Activated CD8-positive, alpha-beta T cell treated with anti-CD3 and anti-CD28 coated beads for 36 hours (primary cell): ENCODE measurements around the gene CALM3. TPM values are rescaled to one million over a fixed set of nuclear protein-coding genes. Genes with fewer than 3 reads are reported as not detected.

Experiments
- ATAC-seq: fragments of 200-7000 bp; cut with Tn5 transposase; one replicate; pipeline ENCODE4 v1.10.0; 2021; ENCODE audit warnings: mild to moderate bottlenecking, moderate library complexity
- CTCF ChIA-PET: fragments of 350-600 bp; sonication (Branson Sonifier 250); formaldehyde crosslinking; loops from one replicate; lab custom pipeline; 2021; ENCODE audit warnings: antibody characterized with exemption; lab: Charles Lee
- POLR2A ChIA-PET: fragments of 350-600 bp; sonication (Branson Sonifier 250); formaldehyde crosslinking; loops from one replicate; lab custom pipeline; 2021; ENCODE audit warnings: antibody characterized with exemption; lab: Charles Lee
- DNase-seq: peaks from one replicate; pipeline ENCODE4 v3.0.0-alpha.2; 2020
- H3K27ac Mint-ChIP-seq: one replicate; pipeline ENCODE4 v1.8.0; 2021; ENCODE audit warnings: mild to moderate bottlenecking, mixed read lengths
- H3K27me3 Mint-ChIP-seq: one replicate; pipeline ENCODE4 v1.8.0; 2021; ENCODE audit warnings: mixed read lengths
- H3K36me3 Mint-ChIP-seq: one replicate; pipeline ENCODE4 v1.8.0; 2021; ENCODE audit warnings: low read depth, mixed read lengths
- H3K4me1 Mint-ChIP-seq: one replicate; pipeline ENCODE4 v1.8.0; 2021; ENCODE audit warnings: low read depth, mixed read lengths
- H3K4me3 Mint-ChIP-seq: one replicate; pipeline ENCODE4 v1.8.0; 2021; ENCODE audit warnings: mild to moderate bottlenecking, moderate library complexity, mixed read lengths
- H3K9me3 Mint-ChIP-seq: one replicate; pipeline ENCODE4 v1.8.0; 2021; ENCODE audit warnings: mixed read lengths
- intact Hi-C: fragments of 100-400 bp; cut with micrococcal nuclease; formaldehyde crosslinking; loops from one replicate; pipeline ENCODE4 v1.10.0; 2022
- total RNA-seq, 2 experiments: library from RNA; stranded (reverse); gene quantifications; one replicate each; pipeline ENCODE4 v1.2.3, GENCODE V29; 2021
- TF ChIP-seq, protein P1 (sequence below): fragments of 200-600 bp; IDR thresholded peaks from one replicate; pipeline ENCODE4 v1.8.0; 2022; ENCODE audit warnings: antibody characterized with exemption, mild to moderate bottlenecking

The CALM3 gene
- total RNA-seq, 2 experiments from 2014 or later, result 565 to 582 TPM

GRCh38 chr19:46616631-46617322 lies 15.6 kb downstream of the CALM3 start:
- TF ChIP-seq, protein P1, sequence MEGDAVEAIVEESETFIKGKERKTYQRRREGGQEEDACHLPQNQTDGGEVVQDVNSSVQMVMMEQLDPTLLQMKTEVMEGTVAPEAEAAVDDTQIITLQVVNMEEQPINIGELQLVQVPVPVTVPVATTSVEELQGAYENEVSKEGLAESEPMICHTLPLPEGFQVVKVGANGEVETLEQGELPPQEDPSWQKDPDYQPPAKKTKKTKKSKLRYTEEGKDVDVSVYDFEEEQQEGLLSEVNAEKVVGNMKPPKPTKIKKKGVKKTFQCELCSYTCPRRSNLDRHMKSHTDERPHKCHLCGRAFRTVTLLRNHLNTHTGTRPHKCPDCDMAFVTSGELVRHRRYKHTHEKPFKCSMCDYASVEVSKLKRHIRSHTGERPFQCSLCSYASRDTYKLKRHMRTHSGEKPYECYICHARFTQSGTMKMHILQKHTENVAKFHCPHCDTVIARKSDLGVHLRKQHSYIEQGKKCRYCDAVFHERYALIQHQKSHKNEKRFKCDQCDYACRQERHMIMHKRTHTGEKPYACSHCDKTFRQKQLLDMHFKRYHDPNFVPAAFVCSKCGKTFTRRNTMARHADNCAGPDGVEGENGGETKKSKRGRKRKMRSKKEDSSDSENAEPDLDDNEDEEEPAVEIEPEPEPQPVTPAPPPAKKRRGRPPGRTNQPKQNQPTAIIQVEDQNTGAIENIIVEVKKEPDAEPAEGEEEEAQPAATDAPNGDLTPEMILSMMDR, result peak; percentile 26
- peaks cover 32% of the 10 kb centered on the region for H3K36me3 Mint-ChIP-seq
- POLR2A ChIA-PET, result interaction anchor here (0.6 to 14.9 kb wide), 8 partner anchors 8 to 93 kb away, joined by 3 to 232 read pairs (median 8); partner anchors contain the start of genes CALM3, DACT3 and PTGIR
- DNase-seq (peak; percentile 90), ATAC-seq (peak; percentile 24)
- peaks cover 73% of the 10 kb centered on the region for H3K4me1 Mint-ChIP-seq
- H3K27ac Mint-ChIP-seq, result peak overlapping the region; percentile 98
- no peaks in the 10 kb centered on the region for H3K9me3 Mint-ChIP-seq
- intact Hi-C loops, result loop anchor here (10.0 kb wide), 1 partner anchor 108 kb away; no protein-coding TSS in a partner anchor
- peak overlapping the region; percentile 71 for H3K4me3 Mint-ChIP-seq
- CTCF ChIA-PET, result interaction anchor here (0.8 to 19.7 kb wide), 14 partner anchors 8 to 132 kb away, joined by 3 to 300 read pairs (median 4); partner anchors contain the start of genes CALM3, DACT3 and PTGIR
- no peaks in the 10 kb centered on the region for H3K27me3 Mint-ChIP-seq

DNA sequence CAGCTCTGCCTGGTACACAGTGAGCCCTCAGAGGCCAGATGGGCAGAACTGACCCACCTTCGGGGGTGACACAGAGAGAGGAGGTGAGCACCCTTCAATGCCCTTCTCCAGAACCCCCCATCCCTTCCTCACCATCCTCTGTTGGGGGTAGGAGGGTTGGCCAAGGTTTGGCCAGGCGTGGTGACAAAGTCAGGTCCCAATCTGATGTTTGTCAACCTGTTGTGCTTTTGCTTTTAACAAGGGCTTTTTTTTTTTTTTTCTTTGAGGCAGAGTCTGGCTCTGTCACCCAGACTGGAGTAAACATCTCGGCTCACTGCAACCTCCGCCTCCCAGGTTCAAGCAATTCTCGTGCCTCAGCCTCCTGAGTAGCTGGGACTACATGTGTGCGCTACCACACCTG lies 16.5 kb downstream of the CALM3 start:
- H3K4me1 Mint-ChIP-seq, result peaks cover 72% of the 10 kb centered on the region
- ATAC-seq (peak; percentile 1), DNase-seq (peak; percentile 48)
- POLR2A ChIA-PET, result interaction anchor here (1.1 to 14.9 kb wide), 6 partner anchors 8 to 98 kb away, joined by 4 to 232 read pairs (median 20); partner anchors contain the start of genes CALM3 and DACT3
- H3K36me3 Mint-ChIP-seq, result peaks cover 36% of the 10 kb centered on the region
- peak overlapping the region; percentile 98 for H3K27ac Mint-ChIP-seq
- intact Hi-C loops, result loop anchor here (10.0 kb wide), 1 partner anchor 107 kb away; no protein-coding TSS in a partner anchor
- TF ChIP-seq, protein P1, result no peak
- H3K4me3 Mint-ChIP-seq, result peak overlapping the region; percentile 71
- CTCF ChIA-PET, result interaction anchor here (0.8 to 19.7 kb wide), 6 partner anchors 10 to 131 kb away, joined by 3 to 300 read pairs (median 8); partner anchors contain the start of genes CALM3 and DACT3
- no peaks in the 10 kb centered on the region for H3K9me3 Mint-ChIP-seq
- H3K27me3 Mint-ChIP-seq, result no peaks in the 10 kb centered on the region

- intact Hi-C loops, result loop anchor here (10.0 kb wide), 1 partner anchor 106 kb away; no protein-coding TSS in a partner anchor
- H3K9me3 Mint-ChIP-seq, result no peaks in the 10 kb centered on the region
- H3K36me3 Mint-ChIP-seq, result peaks cover 38% of the 10 kb centered on the region
- H3K27me3 Mint-ChIP-seq, result no peaks in the 10 kb centered on the region
- H3K4me1 Mint-ChIP-seq, result peaks cover 70% of the 10 kb centered on the region
- DNase-seq (peak; percentile 55), ATAC-seq (no peak)
- POLR2A ChIA-PET, result interaction anchor here (0.7 to 14.9 kb wide), 6 partner anchors 13 to 97 kb away, joined by 3 to 232 read pairs (median 18); partner anchors contain the start of genes CALM3 and DACT3
- H3K4me3 Mint-ChIP-seq, result peak overlapping the region; percentile 71
- TF ChIP-seq, protein P1, result no peak
- CTCF ChIA-PET, result interaction anchor here (0.8 to 19.7 kb wide), 5 partner anchors 13 to 99 kb away, joined by 3 to 300 read pairs (median 4); partner anchors contain the start of gene DACT3
- peak overlapping the region; percentile 98 for H3K27ac Mint-ChIP-seq
Measured at GRCh38 chr19:46618670-46619231, 17.6 kb downstream of the CALM3 start.

DNA sequence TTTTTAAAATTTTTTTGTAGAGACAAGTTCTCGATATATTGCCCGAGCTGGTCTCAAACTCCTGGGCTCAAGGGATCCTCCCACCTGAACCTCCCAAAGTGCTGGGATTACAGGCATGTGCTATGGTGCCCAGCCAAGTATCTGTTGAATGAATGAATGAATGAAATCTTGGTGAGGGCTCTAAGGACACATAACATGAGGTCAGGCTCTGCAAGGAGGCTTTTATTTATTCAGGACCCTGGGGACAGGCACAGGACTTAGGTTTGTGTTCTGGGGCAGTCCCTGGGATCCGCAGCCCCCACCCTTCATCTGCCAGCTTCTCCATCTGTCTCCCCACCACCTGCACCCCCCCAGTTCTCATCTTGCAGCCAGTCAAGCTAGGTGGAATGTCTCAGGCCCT lies 19.1 kb downstream of the CALM3 start:
- TF ChIP-seq, protein P1, result no peak
- Mint-ChIP-seq H3K4me3 (peak overlapping the region; percentile 71), H3K27ac (peak overlapping the region; percentile 98), H3K9me3 (no peaks in the 10 kb centered on the region), H3K36me3 (peaks cover 46% of the 10 kb centered on the region), H3K4me1 (peaks cover 68% of the 10 kb centered on the region), H3K27me3 (peaks cover 3% of the 10 kb centered on the region)
- ChIA-PET CTCF (interaction anchor here (1.2 to 19.7 kb wide), 6 partner anchors 9 to 42 kb away, joined by 4 to 300 read pairs (median 14); partner anchors contain the start of gene DACT3), POLR2A (interaction anchor here (0.7 to 14.9 kb wide), 6 partner anchors 9 to 97 kb away, joined by 3 to 232 read pairs (median 6); partner anchors contain the start of gene CALM3)
- intact Hi-C loops, result no loop called here
- DNase-seq (peak; percentile 33), ATAC-seq (no peak)
